Measurements from ENCODE around the gene MCM8. TPM values are rescaled to one million over a fixed set of nuclear protein-coding genes. Genes with fewer than 3 reads are reported as not detected.
"Not testable (repeated sequence)": the region's sequence is repeated elsewhere in the genome, so short reads cannot be mapped to it uniquely, and the experiment has no call there.

Gene MCM8
- total RNA-seq, 4 donors from 2014 or later: 2.6 to 7.2 (median 5.9) TPM

GRCh38 chr20:6024768-6025167 is 74.3 kb downstream of the MCM8 start:
- Histone ChIP-seq H3K36me3 (peaks cover 0 to 65% (median 6%) of the 10 kb centered on the region in 3 donors), H3K27me3 (no peaks in the 10 kb centered on the region), H3K9me3 (no peaks in the 10 kb centered on the region), H3K27ac (no peak overlapping the region), H3K4me3 (no peak overlapping the region), H3K4me1 (peaks cover 0 to 6% (median 5%) of the 10 kb centered on the region in 3 donors)
- TF ChIP-seq POLR2A (IDR thresholded peaks at IDR 0.05) (no peak), CTCF (IDR thresholded peaks at IDR 0.05) (no peak)
- WGBS, 2 donors: 100% methylated on average over 1 of the region's 1 CpG
- DNase-seq: no peak
- intact Hi-C loops (cut with DNase I): no loop called here

DNA sequence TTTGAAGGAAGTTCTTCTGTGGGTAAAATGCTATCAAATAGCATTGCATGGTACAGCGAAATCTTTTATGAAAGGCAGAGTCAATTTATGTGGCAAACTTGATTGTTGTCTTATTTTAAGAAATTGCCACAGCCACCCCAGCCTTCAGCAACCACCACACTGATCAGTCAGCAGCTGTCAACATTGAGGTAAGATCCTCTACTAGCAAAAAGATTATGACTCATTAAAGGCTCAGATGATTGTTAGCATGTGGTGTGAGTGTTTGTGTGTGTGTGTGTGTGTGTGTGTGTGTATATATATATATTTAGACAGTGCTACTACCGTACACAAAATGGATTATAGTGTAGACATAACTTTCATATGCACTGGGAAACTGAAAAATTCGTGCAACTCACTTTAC is 75.6 kb downstream of the MCM8 start:
- Histone ChIP-seq H3K4me1 (peaks cover 0 to 6% (median 5%) of the 10 kb centered on the region in 3 donors), H3K4me3 (no peak overlapping the region), H3K27ac (no peak overlapping the region), H3K9me3 (no peaks in the 10 kb centered on the region), H3K36me3 (peaks cover 0 to 68% (median 6%) of the 10 kb centered on the region in 3 donors), H3K27me3 (no peaks in the 10 kb centered on the region)
- no peak for DNase-seq
- TF ChIP-seq CTCF (IDR thresholded peaks at IDR 0.05) (no peak), POLR2A (IDR thresholded peaks at IDR 0.05) (no peak)
- 68 to 82% methylated on average over 3 of the region's 3 CpGs for WGBS, 2 donors
- intact Hi-C loops (cut with DNase I): no loop called here

DNA sequence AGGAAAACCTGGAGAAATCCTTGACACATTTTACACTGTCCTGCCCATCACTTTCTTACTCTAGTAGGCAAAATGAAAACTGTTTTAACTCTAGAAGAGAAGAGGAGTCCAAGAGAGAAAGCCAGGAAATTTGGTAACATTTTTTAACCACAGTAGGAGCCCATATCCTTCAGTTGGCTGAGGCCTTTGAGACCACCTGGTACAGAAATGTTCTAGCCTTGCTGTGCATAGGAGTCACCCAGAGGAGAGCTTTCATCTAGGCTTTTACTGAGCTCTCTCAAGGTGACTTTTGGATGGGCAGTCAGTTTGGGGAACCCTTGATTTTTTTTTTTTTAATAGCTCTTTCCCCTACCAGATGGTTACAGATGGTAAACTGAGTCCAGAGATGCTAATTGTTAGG is 78.4 kb downstream of the MCM8 start:
- no peak for DNase-seq
- TF ChIP-seq POLR2A (IDR thresholded peaks at IDR 0.05) (no peak), CTCF (IDR thresholded peaks at IDR 0.05) (no peak)
- Histone ChIP-seq H3K27ac (no peak overlapping the region), H3K36me3 (peaks cover 4 to 71% (median 6%) of the 10 kb centered on the region in 3 donors), H3K4me1 (peaks cover 0 to 7% (median 5%) of the 10 kb centered on the region in 3 donors), H3K27me3 (no peaks in the 10 kb centered on the region), H3K9me3 (no peaks in the 10 kb centered on the region), H3K4me3 (no peak overlapping the region)
- intact Hi-C loops (cut with DNase I): no loop called here

- Histone ChIP-seq H3K27ac (peak overlapping the region in 1 of 4 donors; percentile 5), H3K4me3 (no peak overlapping the region), H3K27me3 (no peaks in the 10 kb centered on the region), H3K9me3 (no peaks in the 10 kb centered on the region), H3K36me3 (peaks cover 0 to 71% (median 4%) of the 10 kb centered on the region in 3 donors), H3K4me1 (peaks cover 0 to 12% (median 5%) of the 10 kb centered on the region in 3 donors)
- no peak for TF ChIP-seq POLR2A (IDR thresholded peaks at IDR 0.05)
- 65 to 93% methylated on average over 6 of the region's 6 CpGs for WGBS, 2 donors
- DNase-seq: no peak
- intact Hi-C loops (cut with DNase I): no loop called here
These were observed 79.1 kb downstream of the MCM8 start for GRCh38 chr20:6029538-6029937.

DNA sequence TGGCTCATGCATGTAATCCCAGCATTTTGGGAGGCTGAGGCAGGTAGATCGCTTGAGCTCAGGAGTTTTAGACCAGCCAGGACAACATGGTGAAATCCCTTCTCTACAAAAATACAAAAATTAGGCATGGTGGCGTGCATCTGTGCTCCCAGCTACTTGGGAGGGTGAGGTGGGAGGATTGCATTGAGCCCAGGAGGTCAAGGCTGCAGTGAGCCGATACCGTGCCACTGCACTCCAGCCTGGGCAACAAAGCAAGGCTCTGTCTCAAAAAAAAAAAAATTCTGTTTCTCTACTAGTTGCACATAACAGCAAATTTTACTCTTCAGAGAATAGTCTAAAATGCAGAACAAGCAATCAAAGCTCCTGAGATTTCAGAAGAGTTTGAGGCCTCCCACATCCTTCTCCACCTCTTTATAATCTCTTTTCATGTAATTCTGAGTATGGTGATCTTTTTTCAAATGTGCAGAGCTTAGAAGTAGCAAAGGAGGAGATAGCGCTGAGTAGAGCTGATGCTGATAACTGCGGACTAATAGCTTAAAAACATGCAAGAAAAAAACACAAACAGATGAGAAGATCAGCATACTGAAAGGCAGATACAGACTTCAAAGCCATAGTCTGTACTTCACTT is 80.1 kb downstream of the MCM8 start:
- 86 to 88% methylated on average over 6 of the region's 6 CpGs for WGBS, 2 donors
- TF ChIP-seq POLR2A (IDR thresholded peaks at IDR 0.05) (no peak), CTCF (IDR thresholded peaks at IDR 0.05) (no peak)
- DNase-seq: no peak
- no peaks in the 10 kb centered on the region for H3K9me3 ChIP-seq
- intact Hi-C loops (cut with DNase I): no loop called here
- peaks cover 0 to 12% (median 5%) of the 10 kb centered on the region in 3 donors for H3K4me1 ChIP-seq
- H3K27me3 ChIP-seq: no peaks in the 10 kb centered on the region
- no peak overlapping the region for H3K4me3 ChIP-seq
- H3K27ac ChIP-seq: peak overlapping the region in 1 of 4 donors; percentile 5
- H3K36me3 ChIP-seq: peaks cover 0 to 71% (median 5%) of the 10 kb centered on the region in 3 donors

GRCh38 chr20:6032907-6033306 is 82.5 kb downstream of the MCM8 start:
- H3K27me3 ChIP-seq; H3K9me3 ChIP-seq; DNase-seq; intact Hi-C loops (cut with DNase I); H3K4me3 ChIP-seq; H3K27ac ChIP-seq: not testable (repeated sequence)
- 92 to 94% methylated on average over 8 of the region's 8 CpGs for WGBS, 2 donors
- H3K36me3 ChIP-seq: peaks cover 4 to 74% (median 14%) of the 10 kb centered on the region in 3 donors
- peaks cover 0 to 12% (median 5%) of the 10 kb centered on the region in 3 donors for H3K4me1 ChIP-seq

Data from esophagus squamous epithelium (tissue), 5 donors.